Ishikawa (cell line): Measurements from ENCODE around the gene DTD1.

ENCODE experiments used
- CEBPB ChIP-seq: IDR thresholded peaks from 2 replicates; pipeline ENCODE4 v1.6.1; 2012
- CREB1 ChIP-seq: IDR thresholded peaks from 2 replicates; pipeline ENCODE4 v1.6.1; 2012; ENCODE audit warnings: low read depth
- EGR1 ChIP-seq: IDR thresholded peaks from 2 replicates; pipeline ENCODE4 v1.6.1; 2012
- EP300 ChIP-seq: IDR thresholded peaks from 2 replicates; pipeline ENCODE4 v1.6.1; 2012; ENCODE audit warnings: borderline replicate concordance
- FOXM1 ChIP-seq: IDR thresholded peaks from 2 replicates; pipeline ENCODE4 v1.6.1; 2012; ENCODE audit warnings: low read depth, borderline replicate concordance
- NFIC ChIP-seq: IDR thresholded peaks from 2 replicates; pipeline ENCODE4 v1.6.1; 2012
- RAD21 ChIP-seq: IDR thresholded peaks from 2 replicates; pipeline ENCODE4 v1.6.1; 2012; ENCODE audit warnings: low read depth
- TAF1 ChIP-seq: IDR thresholded peaks from 2 replicates; pipeline ENCODE4 v1.6.1; 2012; ENCODE audit warnings: low read depth, mild to moderate bottlenecking
- TCF12 ChIP-seq: IDR thresholded peaks from 2 replicates; pipeline ENCODE4 v1.6.1; 2012; ENCODE audit warnings: low read depth
- TEAD4 ChIP-seq: IDR thresholded peaks from 2 replicates; pipeline ENCODE4 v1.6.1; 2012
- YY1 ChIP-seq: IDR thresholded peaks from 2 replicates; pipeline ENCODE4 v1.6.1; 2012; ENCODE audit warnings: low read depth
- ZBTB7A ChIP-seq: IDR thresholded peaks from 2 replicates; pipeline ENCODE4 v1.6.1; 2012; ENCODE audit warnings: low read depth
- TF ChIP-seq, protein P1 (sequence below): IDR thresholded peaks from 2 replicates; pipeline ENCODE4 v1.6.1; 2012
- TF ChIP-seq, protein P2 (sequence below): IDR thresholded peaks from 2 replicates; pipeline ENCODE4 v1.6.1; 2012
- TF ChIP-seq, protein P3 (sequence below): IDR thresholded peaks from 2 replicates; pipeline ENCODE4 v1.6.1; 2012; ENCODE audit warnings: low read depth, mild to moderate bottlenecking

Gene DTD1

DNA sequence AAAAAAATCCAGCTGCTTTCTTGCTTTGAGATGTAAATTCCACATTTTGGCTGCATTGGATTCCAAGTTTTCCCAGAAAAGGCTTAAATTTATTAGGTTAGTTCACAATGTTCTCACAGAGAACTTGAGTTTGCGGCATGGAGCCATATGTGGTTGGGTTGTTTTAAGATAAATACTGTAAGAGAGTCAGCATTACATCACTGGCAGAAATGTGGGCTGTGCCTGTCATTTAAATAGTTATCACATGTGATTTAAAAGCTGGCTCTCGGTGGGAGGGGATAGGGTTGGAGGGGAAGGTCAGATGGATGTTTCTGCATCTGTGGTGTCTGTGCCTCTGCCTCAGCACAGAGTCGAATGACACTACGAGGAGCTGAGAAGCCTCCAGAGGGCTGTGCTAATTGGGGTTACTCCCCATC lies 151.9 kb downstream of the DTD1 start:
- TF ChIP-seq YY1 (no peak), EGR1 (no peak), EP300 (no peak), TAF1 (no peak), TEAD4 (no peak), CEBPB (no peak), FOXM1 (no peak), TCF12 (no peak)
- TF ChIP-seq, protein P1, sequence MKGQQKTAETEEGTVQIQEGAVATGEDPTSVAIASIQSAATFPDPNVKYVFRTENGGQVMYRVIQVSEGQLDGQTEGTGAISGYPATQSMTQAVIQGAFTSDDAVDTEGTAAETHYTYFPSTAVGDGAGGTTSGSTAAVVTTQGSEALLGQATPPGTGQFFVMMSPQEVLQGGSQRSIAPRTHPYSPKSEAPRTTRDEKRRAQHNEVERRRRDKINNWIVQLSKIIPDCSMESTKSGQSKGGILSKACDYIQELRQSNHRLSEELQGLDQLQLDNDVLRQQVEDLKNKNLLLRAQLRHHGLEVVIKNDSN: no peak

DNA sequence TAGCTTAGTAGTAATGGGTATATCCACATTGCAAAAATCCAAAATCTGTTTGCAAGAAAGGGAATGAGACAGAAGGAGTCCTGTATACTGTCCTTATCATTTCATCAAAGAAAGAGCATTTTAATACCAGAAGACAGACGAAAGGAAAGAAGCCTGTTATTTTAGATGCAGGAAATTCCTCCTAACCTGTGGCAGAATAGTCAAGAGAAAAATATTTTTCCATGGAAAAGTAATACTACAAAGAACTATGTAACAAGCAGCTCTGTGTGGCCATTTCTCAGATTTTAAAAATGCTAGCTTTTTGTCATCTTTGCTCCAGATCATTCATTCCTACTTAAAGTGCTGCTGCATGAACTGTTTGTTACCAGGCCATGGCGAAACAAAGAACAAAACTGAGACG lies 152.9 kb downstream of the DTD1 start:
- TF ChIP-seq, protein P1: no peak
- TF ChIP-seq TAF1 (no peak), NFIC (no peak), YY1 (no peak), TCF12 (no peak), ZBTB7A (no peak), EGR1 (no peak), CREB1 (no peak), RAD21 (no peak), FOXM1 (no peak), EP300 (no peak), CEBPB (no peak), TEAD4 (no peak)
- TF ChIP-seq, protein P2, sequence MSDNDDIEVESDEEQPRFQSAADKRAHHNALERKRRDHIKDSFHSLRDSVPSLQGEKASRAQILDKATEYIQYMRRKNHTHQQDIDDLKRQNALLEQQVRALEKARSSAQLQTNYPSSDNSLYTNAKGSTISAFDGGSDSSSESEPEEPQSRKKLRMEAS: no peak
- TF ChIP-seq, protein P3, sequence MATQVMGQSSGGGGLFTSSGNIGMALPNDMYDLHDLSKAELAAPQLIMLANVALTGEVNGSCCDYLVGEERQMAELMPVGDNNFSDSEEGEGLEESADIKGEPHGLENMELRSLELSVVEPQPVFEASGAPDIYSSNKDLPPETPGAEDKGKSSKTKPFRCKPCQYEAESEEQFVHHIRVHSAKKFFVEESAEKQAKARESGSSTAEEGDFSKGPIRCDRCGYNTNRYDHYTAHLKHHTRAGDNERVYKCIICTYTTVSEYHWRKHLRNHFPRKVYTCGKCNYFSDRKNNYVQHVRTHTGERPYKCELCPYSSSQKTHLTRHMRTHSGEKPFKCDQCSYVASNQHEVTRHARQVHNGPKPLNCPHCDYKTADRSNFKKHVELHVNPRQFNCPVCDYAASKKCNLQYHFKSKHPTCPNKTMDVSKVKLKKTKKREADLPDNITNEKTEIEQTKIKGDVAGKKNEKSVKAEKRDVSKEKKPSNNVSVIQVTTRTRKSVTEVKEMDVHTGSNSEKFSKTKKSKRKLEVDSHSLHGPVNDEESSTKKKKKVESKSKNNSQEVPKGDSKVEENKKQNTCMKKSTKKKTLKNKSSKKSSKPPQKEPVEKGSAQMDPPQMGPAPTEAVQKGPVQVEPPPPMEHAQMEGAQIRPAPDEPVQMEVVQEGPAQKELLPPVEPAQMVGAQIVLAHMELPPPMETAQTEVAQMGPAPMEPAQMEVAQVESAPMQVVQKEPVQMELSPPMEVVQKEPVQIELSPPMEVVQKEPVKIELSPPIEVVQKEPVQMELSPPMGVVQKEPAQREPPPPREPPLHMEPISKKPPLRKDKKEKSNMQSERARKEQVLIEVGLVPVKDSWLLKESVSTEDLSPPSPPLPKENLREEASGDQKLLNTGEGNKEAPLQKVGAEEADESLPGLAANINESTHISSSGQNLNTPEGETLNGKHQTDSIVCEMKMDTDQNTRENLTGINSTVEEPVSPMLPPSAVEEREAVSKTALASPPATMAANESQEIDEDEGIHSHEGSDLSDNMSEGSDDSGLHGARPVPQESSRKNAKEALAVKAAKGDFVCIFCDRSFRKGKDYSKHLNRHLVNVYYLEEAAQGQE: no peak

DNA sequence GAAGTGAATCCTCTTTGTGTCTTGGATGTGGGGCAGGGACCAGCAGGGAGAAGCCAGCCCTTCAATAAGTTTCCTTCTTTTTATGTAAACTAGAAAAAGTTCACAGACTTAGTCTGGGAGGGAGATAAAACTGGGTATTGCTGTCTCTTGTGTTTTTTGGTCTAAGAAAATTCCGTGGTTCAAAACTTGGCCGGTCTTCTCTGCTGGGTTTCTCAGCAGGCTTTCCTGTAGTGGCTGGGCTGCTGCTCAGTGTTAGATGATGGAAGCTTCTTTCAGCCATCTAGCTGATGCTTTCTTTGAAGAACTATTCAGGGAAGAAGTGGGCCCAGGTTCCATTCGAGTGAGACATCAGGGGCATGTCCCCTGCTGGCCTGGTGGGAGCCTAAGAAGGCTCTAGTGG lies 155.0 kb downstream of the DTD1 start:
- no peak for TF ChIP-seq NFIC

DNA sequence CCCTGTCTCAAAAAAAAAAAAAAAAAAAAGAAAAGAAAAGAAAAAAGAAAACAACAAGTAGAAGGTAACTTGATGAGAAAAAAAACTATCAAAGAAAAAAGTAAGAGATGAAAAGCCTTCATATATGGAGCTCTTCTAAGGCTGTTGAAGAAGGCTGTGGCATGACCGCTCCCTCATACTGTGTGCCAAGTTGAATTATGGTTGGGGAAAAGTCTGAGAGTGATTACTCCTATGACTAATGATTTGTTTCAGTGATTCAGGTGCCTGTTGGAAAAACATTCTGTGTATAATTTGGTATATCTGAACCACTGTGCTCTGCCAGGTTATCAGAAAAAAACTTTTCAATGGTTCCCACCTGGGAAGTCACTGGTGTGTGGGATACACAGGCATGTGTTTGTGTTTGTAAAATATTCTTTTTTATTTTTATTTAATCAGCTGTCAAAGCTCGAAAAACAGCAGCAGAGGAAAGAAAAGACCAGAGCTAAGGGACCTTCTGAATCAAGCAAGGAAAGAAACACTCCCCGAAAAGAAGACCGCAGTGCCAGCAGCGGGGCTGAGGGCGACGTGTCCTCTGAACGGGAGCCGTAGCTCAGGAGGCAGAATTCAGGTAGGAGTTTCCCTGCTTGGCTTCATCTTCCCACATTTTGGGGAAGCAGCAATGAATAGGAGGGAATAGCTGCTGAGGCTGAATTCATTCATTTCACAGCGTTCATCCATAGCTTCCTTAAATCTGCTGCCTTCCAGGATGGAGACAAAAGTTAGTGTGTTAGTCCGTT lies 156.0 kb downstream of the DTD1 start:
- TF ChIP-seq EP300 (no peak), FOXM1 (no peak), CREB1 (no peak), TCF12 (no peak), RAD21 (no peak), TAF1 (no peak), NFIC (no peak)
- TF ChIP-seq, protein P3: no peak

DNA sequence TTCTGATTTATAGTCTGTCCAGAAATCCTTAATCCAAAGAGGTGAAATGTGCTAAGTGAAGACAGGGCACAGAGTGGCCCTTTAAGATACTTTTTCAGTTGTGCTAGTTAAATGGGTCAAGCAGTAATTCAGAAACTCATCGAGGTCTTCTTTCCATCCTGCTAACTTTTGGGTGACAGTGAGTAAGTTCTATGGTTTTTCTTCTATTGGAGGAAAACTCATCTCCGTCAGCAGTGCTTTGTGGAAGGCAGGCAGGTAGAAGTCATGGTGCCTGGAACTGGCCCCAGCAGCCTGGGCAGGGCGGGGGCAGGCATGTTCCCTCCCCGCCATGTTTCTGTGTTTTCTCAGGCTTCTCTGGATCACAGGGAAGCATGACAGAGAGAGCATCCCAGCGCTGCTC lies 159.2 kb downstream of the DTD1 start:
- no peak for TF ChIP-seq ZBTB7A
- TF ChIP-seq, protein P1: no peak
- TF ChIP-seq, protein P2: no peak
- TF ChIP-seq EGR1: no peak
- TF ChIP-seq CEBPB: no peak
- TF ChIP-seq CREB1: no peak
- TF ChIP-seq NFIC: no peak
- TF ChIP-seq, protein P3: no peak
- no peak for TF ChIP-seq RAD21
- TF ChIP-seq TEAD4: no peak
- no peak for TF ChIP-seq EP300
- TF ChIP-seq YY1: no peak
- TF ChIP-seq TAF1: no peak
- TF ChIP-seq TCF12: no peak
- no peak for TF ChIP-seq FOXM1
